ENCODE data around the gene C6orf132.

Gene C6orf132

GRCh38 chr6:42135722-42136121, 6.7 kb downstream of the C6orf132 start:
- no peak for DNase-seq

GRCh38 chr6:42135161-42135560, 7.3 kb downstream of the C6orf132 start:
- no peak for DNase-seq

GRCh38 chr6:42133926-42134325, 8.5 kb downstream of the C6orf132 start:
- DNase-seq, result no peak

- no peak for DNase-seq
Observed at GRCh38 chr6:42131531-42131930, 10.9 kb downstream of the C6orf132 start.

GRCh38 chr6:42129360-42129676, 13.1 kb downstream of the C6orf132 start:
- DNase-seq, result no peak

GRCh38 chr6:42128460-42129359, 13.7 kb downstream of the C6orf132 start:
- DNase-seq, result no peak

GRCh38 chr6:42125663-42126062, 16.8 kb downstream of the C6orf132 start:
- DNase-seq, result no peak

- no peak for DNase-seq
Observed at GRCh38 chr6:42125231-42125630, 17.2 kb downstream of the C6orf132 start.

- DNase-seq, result no peak
Observed at GRCh38 chr6:42124223-42124836, 18.1 kb downstream of the C6orf132 start.

GRCh38 chr6:42123379-42124103, 18.9 kb downstream of the C6orf132 start:
- no peak for DNase-seq

- no peak for DNase-seq
Observed at GRCh38 chr6:42120895-42121865, 21.2 kb downstream of the C6orf132 start.

GRCh38 chr6:42118162-42119001, 24.0 kb downstream of the C6orf132 start:
- DNase-seq, result peak in 12 of 56 donors; percentile 4 to 46 (median 21)

GRCh38 chr6:42117843-42118161, 24.6 kb downstream of the C6orf132 start:
- no peak for DNase-seq

- no peak for DNase-seq
Observed at GRCh38 chr6:42113936-42114636, 28.3 kb downstream of the C6orf132 start.

GRCh38 chr6:42112351-42112750, 30.1 kb downstream of the C6orf132 start:
- no peak for DNase-seq

- no peak for DNase-seq
Observed at GRCh38 chr6:42110683-42111082, 31.7 kb downstream of the C6orf132 start.

- no peak for DNase-seq
Observed at GRCh38 chr6:42108071-42108470, 34.3 kb downstream of the C6orf132 start.

GRCh38 chr6:42106112-42107023, 36.1 kb downstream of the C6orf132 start:
- DNase-seq, result no peak

GRCh38 chr6:42105709-42106108, 36.7 kb downstream of the C6orf132 start:
- no peak for DNase-seq

Data from nucleus accumbens (tissue), 56 donors.